Rectal smooth muscle tissue (tissue), 1 donor: ENCODE measurements around the gene METTL9.

Source experiments
- H3K27ac ChIP-seq: one replicate; pipeline ENCODE4 v1.7.0; 2013; ENCODE audit warnings: low read depth, low read length, inconsistent platforms
- H3K27me3 ChIP-seq: one replicate; pipeline ENCODE4 v1.7.0; 2013; ENCODE audit warnings: low read length; ENCODE audit not compliant: control insufficient read depth, insufficient read depth
- H3K36me3 ChIP-seq: one replicate; pipeline ENCODE4 v1.7.0; 2013; ENCODE audit warnings: low read length; ENCODE audit not compliant: control insufficient read depth, insufficient read depth
- H3K4me1 ChIP-seq: one replicate; pipeline ENCODE4 v1.7.0; 2013; ENCODE audit warnings: low read length; ENCODE audit not compliant: control insufficient read depth, insufficient read depth
- H3K4me3 ChIP-seq: one replicate; pipeline ENCODE4 v1.7.0; 2013; ENCODE audit warnings: low read length
- H3K9ac ChIP-seq: one replicate; pipeline ENCODE4 v1.7.0; 2013; ENCODE audit warnings: low read length

METTL9 gene

GRCh38 chr16:21697032-21697431, 97.7 kb downstream of the METTL9 start:
- no peak overlapping the region for H3K4me3 ChIP-seq
- no peak overlapping the region for H3K27ac ChIP-seq

GRCh38 chr16:21698169-21699032, 99.0 kb downstream of the METTL9 start:
- Histone ChIP-seq H3K27me3 (no peaks in the 10 kb centered on the region), H3K36me3 (no peaks in the 10 kb centered on the region), H3K4me3 (no peak overlapping the region), H3K27ac (no peak overlapping the region), H3K4me1 (no peaks in the 10 kb centered on the region), H3K9ac (no peak overlapping the region)

More at GRCh38 chr16:21697032-21697431, 97.7 kb downstream of the METTL9 start:
- H3K9ac ChIP-seq: no peak overlapping the region
- no peaks in the 10 kb centered on the region for H3K4me1 ChIP-seq
- no peaks in the 10 kb centered on the region for H3K27me3 ChIP-seq
- H3K36me3 ChIP-seq: no peaks in the 10 kb centered on the region

GRCh38 chr16:21701271-21701670, 101.9 kb downstream of the METTL9 start:
- H3K27ac ChIP-seq: no peak overlapping the region
- H3K9ac ChIP-seq: no peak overlapping the region
- no peaks in the 10 kb centered on the region for H3K4me1 ChIP-seq
- no peaks in the 10 kb centered on the region for H3K36me3 ChIP-seq
- H3K27me3 ChIP-seq: no peaks in the 10 kb centered on the region
- H3K4me3 ChIP-seq: no peak overlapping the region

GRCh38 chr16:21702276-21702675, 102.9 kb downstream of the METTL9 start:
- Histone ChIP-seq H3K9ac (no peak overlapping the region), H3K4me1 (no peaks in the 10 kb centered on the region), H3K27ac (no peak overlapping the region), H3K27me3 (no peaks in the 10 kb centered on the region), H3K4me3 (no peak overlapping the region), H3K36me3 (no peaks in the 10 kb centered on the region)

GRCh38 chr16:21703156-21703555, 103.8 kb downstream of the METTL9 start:
- Histone ChIP-seq H3K4me3 (no peak overlapping the region), H3K4me1 (no peaks in the 10 kb centered on the region), H3K9ac (no peak overlapping the region), H3K36me3 (no peaks in the 10 kb centered on the region), H3K27me3 (no peaks in the 10 kb centered on the region), H3K27ac (no peak overlapping the region)

GRCh38 chr16:21703589-21704174, 104.3 kb downstream of the METTL9 start:
- H3K9ac ChIP-seq: no peak overlapping the region
- H3K27me3 ChIP-seq: no peaks in the 10 kb centered on the region
- H3K4me1 ChIP-seq: no peaks in the 10 kb centered on the region
- H3K4me3 ChIP-seq: no peak overlapping the region
- H3K27ac ChIP-seq: no peak overlapping the region
- no peaks in the 10 kb centered on the region for H3K36me3 ChIP-seq

GRCh38 chr16:21704266-21704665, 104.9 kb downstream of the METTL9 start:
- Histone ChIP-seq H3K9ac (no peak overlapping the region), H3K27ac (no peak overlapping the region), H3K4me1 (no peaks in the 10 kb centered on the region), H3K4me3 (no peak overlapping the region), H3K36me3 (no peaks in the 10 kb centered on the region), H3K27me3 (no peaks in the 10 kb centered on the region)

- no peak overlapping the region for H3K27ac ChIP-seq
- no peak overlapping the region for H3K4me3 ChIP-seq
- no peaks in the 10 kb centered on the region for H3K36me3 ChIP-seq
- H3K27me3 ChIP-seq: no peaks in the 10 kb centered on the region
- no peak overlapping the region for H3K9ac ChIP-seq
- H3K4me1 ChIP-seq: no peaks in the 10 kb centered on the region
Measured at GRCh38 chr16:21704733-21705132, 105.4 kb downstream of the METTL9 start.
